Stimulated activated CD4-positive, alpha-beta T cell treated with anti-CD3 and anti-CD28 coated beads, Interleukin-12 subunit alpha, Interleukin-12 subunit beta, amount 100 ng/mL, for 24 hours (primary cell): ENCODE results near the gene SEMA7A.
"Not testable (repeated sequence)": the region's sequence is repeated elsewhere in the genome, so short reads cannot be mapped to it uniquely, and the experiment has no call there.

Source experiments
- DNase-seq, 2 experiments: peaks; one replicate each; pipeline ENCODE4 v3.0.0-alpha.2; 2020; ENCODE audit warnings: low read depth in 2 of 2

Gene SEMA7A

GRCh38 chr15:74433592-74434262, at the start of gene SEMA7A:
SEMA7A (minus strand) TSS chr15:74433958; CDS start chr15:74433918, 40 bp downstream.
- peak; percentile 64 to 74 for DNase-seq

- DNase-seq = no peak
Measured at GRCh38 chr15:74482661-74483060, 48.9 kb upstream of the SEMA7A start.

- not testable (repeated sequence) for DNase-seq
Measured at GRCh38 chr15:74480364-74480763, 46.6 kb upstream of the SEMA7A start.

- not testable (repeated sequence) for DNase-seq
Measured at GRCh38 chr15:74471621-74472020, 37.9 kb upstream of the SEMA7A start.

GRCh38 chr15:74470631-74471395, 37.1 kb upstream of the SEMA7A start:
- DNase-seq = no peak

- DNase-seq = no peak
Measured at GRCh38 chr15:74468341-74469032, 34.7 kb upstream of the SEMA7A start.

- DNase-seq = no peak
Measured at GRCh38 chr15:74466570-74466969, 32.8 kb upstream of the SEMA7A start.

GRCh38 chr15:74464897-74465296, 31.1 kb upstream of the SEMA7A start:
- no peak for DNase-seq

GRCh38 chr15:74464216-74464615, 30.5 kb upstream of the SEMA7A start:
- DNase-seq = no peak

GRCh38 chr15:74463634-74464033, 29.9 kb upstream of the SEMA7A start:
- DNase-seq = no peak

- no peak for DNase-seq
Measured at GRCh38 chr15:74461847-74462511, 28.2 kb upstream of the SEMA7A start.

- DNase-seq = peak; percentile 95 to 98
Measured at GRCh38 chr15:74460871-74461846, 27.4 kb upstream of the SEMA7A start, which contains the start of gene UBL7. UBL7 (minus strand) TSS chr15:74461160; CDS start chr15:74458867, 2,293 bp downstream.

- DNase-seq = no peak
Measured at GRCh38 chr15:74460298-74460697, 26.5 kb upstream of the SEMA7A start.

GRCh38 chr15:74459798-74460197, 26.0 kb upstream of the SEMA7A start:
- not testable (repeated sequence) for DNase-seq

- DNase-seq = no peak
Measured at GRCh38 chr15:74458473-74458872, 24.7 kb upstream of the SEMA7A start.

- not testable (repeated sequence) for DNase-seq
Measured at GRCh38 chr15:74457036-74457435, 23.3 kb upstream of the SEMA7A start.

GRCh38 chr15:74454764-74455500, 21.2 kb upstream of the SEMA7A start:
- no peak for DNase-seq

GRCh38 chr15:74453925-74454763, 20.4 kb upstream of the SEMA7A start:
- DNase-seq = no peak
